Colon (tissue), 2 donors: Measurements from ENCODE around the gene CALD1.

Experiments
- FAIRE-seq: peaks from 2 replicates; lab custom pipeline; 2012; peaks lifted over from hg19 to GRCh38; lab: Jason Lieb, UNC
- donor health status: control.
- donor health status: control.

Gene CALD1

GRCh38 chr7:134927723-134928122, 148.3 kb downstream of the CALD1 start:
- FAIRE-seq = no peak

DNA sequence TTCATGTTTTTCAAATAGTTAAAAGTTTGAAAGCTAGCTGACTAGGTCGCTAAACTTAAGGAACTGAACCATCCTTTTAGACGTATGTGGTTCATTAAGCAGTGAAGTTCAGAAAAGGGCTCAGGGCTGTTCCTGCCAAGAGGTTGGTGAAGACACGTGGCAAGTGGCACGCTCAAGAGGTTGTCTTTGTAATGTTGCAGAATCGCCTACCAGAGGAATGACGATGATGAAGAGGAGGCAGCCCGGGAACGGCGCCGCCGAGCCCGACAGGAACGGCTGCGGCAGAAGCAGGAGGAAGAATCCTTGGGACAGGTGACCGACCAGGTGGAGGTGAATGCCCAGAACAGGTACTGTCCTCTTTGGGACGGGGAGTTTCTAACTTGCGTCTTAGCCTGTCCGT, 149.1 kb downstream of the CALD1 start:
- FAIRE-seq = no peak

GRCh38 chr7:134931487-134931886, 152.1 kb downstream of the CALD1 start:
- no peak for FAIRE-seq

- FAIRE-seq = no peak
Measured at GRCh38 chr7:134932707-134933370, 153.4 kb downstream of the CALD1 start.

- no peak for FAIRE-seq
Measured at GRCh38 chr7:134933460-134934068, 154.1 kb downstream of the CALD1 start.

GRCh38 chr7:134935701-134936100, 156.3 kb downstream of the CALD1 start:
- FAIRE-seq = no peak

GRCh38 chr7:134936893-134937510, 157.6 kb downstream of the CALD1 start:
- FAIRE-seq = no peak

DNA sequence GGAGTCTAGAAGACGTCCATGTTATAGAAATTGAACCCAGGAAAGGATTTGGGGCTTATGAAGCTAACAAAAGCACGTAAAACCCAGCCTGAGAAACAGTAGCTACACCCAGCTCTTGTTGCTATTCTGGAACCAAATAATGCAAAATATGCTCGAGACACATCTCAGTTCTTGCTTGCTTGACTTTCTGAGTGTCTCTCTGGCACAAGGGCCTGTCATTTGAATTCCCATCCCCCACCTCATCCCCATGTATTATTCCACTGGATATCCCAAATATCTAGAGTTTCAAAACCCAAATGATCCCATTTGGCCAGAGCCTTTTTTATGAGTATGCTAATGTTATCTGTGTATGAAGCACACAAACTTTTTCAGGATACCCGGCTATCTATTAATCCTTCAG, 158.7 kb downstream of the CALD1 start:
- no peak for FAIRE-seq

DNA sequence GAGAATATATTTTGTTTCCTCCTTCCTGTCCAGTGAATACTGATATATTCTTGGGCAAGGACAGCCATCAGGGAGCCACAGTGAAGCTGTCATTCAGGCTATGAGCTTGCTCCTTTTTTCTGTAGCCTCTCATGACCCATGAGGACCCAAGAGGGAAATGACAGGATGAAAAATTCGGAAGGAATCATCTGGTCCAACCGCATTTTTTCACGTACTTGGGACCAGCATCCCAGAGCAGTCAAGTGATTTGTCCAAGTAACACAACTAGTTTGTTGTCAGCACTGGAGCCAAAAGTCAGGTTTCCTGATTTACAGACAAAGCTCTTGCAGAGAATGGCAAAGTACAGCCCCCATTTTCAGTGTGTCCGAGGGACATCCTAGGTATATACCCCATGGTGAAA, 159.7 kb downstream of the CALD1 start:
- no peak for FAIRE-seq

GRCh38 chr7:134940729-134941128, 161.3 kb downstream of the CALD1 start:
- FAIRE-seq = no peak

DNA sequence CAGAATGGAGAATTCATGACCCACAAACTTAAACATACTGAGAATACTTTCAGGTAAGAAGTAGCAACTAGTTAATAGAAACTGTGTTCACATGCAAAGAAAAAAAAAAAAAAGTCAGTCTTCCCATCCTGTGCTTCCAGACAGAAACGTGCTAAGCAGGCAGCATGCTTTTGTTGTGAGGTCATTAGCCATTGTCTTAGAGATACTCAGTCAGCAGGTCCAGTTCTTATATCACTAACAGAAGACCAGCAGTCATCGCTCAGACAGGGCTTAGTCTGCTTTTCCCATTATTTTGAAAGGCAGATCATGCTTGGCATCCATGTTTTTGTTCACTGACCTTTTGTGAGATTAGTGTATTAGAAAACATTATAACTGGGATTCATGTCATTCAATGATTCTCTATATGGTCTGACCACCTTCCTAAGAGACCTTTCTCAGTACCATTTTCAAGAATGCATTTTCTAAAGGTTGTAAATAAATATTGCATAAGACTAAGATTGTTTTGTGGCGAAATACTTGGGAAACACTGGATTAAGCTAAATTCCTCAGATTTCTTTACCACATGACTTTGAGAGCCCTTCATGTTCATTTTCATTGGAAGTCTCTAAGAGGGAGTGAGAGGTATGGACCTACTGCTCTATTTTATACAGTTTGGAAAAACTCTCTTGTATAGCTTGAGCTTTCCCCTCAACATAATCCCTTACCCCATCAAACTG, 161.9 kb downstream of the CALD1 start:
- FAIRE-seq = no peak

DNA sequence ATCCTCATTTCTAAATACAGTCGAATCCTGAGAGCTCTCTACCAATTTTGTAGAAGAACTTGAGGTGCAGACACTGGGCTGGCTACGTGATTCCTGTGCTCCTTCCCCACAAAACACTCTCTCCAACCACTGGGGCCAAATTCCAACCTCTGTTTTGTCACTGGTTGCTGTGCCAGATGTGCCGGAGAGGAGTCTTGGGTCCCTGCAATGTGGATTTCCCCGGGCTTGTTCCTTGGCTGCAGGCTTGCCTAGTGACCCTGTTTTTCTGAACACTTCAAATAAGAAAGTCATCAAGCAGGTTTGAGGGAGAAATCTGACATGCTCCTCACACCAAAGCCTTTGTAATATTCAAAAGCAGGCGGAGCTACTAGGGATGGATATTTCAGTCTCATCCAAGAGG, 162.5 kb downstream of the CALD1 start:
- FAIRE-seq = no peak

GRCh38 chr7:134942690-134943466, 163.4 kb downstream of the CALD1 start:
- FAIRE-seq = no peak

DNA sequence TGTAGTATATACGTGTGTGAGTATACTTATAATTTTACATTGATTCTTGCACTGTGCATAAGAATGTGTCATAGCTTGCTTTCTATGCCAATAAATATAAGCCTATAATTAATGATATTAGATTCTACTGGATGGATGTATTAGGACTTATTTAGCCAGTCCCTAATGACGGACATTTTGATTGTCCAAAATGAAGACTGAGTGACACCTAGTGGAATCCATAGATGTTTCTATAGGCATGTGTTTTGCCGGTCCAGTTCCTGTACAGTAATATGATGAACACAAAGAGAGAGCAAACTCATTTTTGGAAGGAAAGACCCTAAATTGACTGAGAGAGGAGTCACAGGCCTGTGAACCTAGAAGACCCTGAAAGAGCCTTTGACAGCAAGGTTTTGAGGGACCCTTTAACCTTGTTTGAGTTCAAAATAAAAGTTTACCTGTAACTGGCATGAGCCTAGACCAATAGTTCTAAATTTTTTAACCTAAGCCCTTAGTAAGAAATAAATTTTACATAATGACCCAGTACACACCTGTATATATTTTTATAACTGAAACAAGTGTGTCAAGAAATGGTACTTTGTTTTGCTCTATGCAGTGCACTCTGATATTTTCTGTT, 164.5 kb downstream of the CALD1 start:
- FAIRE-seq = no peak

DNA sequence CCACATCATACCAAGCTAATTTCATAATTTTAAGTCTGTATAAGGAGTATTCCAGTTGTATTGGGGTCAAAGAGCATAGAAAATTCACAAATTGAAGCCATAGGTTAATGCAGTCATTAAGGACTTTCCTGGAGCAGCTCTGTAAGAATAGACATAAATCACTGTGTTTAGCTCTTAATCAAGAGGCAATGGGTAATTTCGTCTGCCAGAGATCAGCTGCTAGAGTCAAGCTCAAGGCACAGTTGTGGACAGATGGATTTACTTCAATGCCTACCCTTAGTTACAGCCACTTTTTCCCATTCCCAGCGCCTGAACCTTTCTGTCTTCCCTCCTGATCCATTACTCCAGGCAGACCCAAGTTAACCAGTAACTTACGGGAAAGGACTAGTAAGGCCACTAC, 166.3 kb downstream of the CALD1 start:
- FAIRE-seq = no peak

DNA sequence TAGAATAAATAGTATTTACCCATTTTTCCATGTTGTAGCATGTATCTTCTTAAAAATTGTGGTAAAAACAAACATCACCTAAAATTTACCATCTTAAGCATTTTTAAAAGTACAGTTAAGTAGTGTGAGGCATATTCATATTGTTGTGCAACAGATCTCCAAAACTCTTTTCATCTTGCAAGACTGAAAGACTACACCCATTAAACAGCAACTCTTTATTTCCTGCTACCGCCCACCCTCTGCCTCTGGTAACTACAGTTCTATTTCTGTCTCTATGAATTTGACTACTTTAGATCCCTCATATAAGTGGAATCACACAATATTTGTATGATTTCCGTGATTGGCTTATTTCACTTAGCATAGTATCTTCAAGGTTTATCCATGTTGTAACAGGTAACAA, 166.8 kb downstream of the CALD1 start:
- FAIRE-seq = no peak

GRCh38 chr7:134947329-134947728, 167.9 kb downstream of the CALD1 start:
- no peak for FAIRE-seq

- no peak for FAIRE-seq
Measured at GRCh38 chr7:134947831-134948230, 168.4 kb downstream of the CALD1 start.

GRCh38 chr7:134948246-134948645, 168.8 kb downstream of the CALD1 start:
- no peak for FAIRE-seq

- FAIRE-seq = no peak
Measured at GRCh38 chr7:134948736-134949135, 169.3 kb downstream of the CALD1 start.

GRCh38 chr7:134949171-134949570, 169.7 kb downstream of the CALD1 start:
- FAIRE-seq = no peak
